GM18526 (cell line): Measurements from ENCODE around the gene MED29.

Experiments used
- POLR2A ChIP-seq: IDR thresholded peaks from 3 replicates; pipeline ENCODE4 v1.6.1; 2011; ENCODE audit not compliant: insufficient read length; ENCODE audit errors: extremely low read depth

The MED29 gene, protein sequence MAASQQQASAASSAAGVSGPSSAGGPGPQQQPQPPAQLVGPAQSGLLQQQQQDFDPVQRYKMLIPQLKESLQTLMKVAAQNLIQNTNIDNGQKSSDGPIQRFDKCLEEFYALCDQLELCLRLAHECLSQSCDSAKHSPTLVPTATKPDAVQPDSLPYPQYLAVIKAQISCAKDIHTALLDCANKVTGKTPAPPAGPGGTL

DNA sequence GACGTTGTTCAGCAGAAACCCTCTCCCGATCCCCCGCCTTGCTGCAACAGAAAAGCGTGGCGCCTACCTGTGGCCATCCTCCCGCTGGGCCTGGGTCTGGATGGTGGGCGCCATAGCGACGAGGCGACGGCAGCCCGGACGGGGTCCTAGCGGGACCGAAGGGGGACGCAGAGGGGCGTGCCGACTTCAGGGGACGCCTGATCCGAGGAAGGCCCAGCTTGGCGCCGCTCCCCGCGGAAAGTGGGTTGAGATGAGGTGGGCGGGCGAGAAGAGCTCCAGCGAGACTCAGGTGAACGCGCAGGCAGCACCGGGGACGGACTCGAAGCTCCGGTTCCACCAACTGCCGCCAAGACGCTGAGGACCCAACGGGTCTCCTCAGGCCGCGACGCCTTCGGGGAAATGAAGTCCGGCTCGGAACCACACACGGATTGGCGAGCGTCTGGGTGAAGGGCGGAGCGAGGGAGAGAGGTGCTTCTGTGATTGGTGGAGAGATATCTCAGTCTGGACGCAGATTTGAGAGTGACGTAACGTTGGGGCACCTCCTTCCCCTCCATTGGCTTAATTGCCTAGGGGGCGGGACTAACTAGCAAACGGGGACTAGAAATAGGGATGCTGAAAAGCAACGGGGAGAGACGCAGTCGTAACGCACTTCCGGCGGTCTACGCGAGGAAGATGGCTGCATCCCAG lies at the start of gene MED29, which contains the start of gene PAF1:
Gene MED29, plus strand, starts transcription at position 628 of the 687 bp plus-strand sequence. Its CDS starts 45 bp downstream, at position 673.
Gene PAF1, minus strand, starts transcription at position 356 of the 687 bp plus-strand sequence. Its CDS starts 242 bp downstream, at position 114.
- peak; percentile 97 for TF ChIP-seq POLR2A

DNA sequence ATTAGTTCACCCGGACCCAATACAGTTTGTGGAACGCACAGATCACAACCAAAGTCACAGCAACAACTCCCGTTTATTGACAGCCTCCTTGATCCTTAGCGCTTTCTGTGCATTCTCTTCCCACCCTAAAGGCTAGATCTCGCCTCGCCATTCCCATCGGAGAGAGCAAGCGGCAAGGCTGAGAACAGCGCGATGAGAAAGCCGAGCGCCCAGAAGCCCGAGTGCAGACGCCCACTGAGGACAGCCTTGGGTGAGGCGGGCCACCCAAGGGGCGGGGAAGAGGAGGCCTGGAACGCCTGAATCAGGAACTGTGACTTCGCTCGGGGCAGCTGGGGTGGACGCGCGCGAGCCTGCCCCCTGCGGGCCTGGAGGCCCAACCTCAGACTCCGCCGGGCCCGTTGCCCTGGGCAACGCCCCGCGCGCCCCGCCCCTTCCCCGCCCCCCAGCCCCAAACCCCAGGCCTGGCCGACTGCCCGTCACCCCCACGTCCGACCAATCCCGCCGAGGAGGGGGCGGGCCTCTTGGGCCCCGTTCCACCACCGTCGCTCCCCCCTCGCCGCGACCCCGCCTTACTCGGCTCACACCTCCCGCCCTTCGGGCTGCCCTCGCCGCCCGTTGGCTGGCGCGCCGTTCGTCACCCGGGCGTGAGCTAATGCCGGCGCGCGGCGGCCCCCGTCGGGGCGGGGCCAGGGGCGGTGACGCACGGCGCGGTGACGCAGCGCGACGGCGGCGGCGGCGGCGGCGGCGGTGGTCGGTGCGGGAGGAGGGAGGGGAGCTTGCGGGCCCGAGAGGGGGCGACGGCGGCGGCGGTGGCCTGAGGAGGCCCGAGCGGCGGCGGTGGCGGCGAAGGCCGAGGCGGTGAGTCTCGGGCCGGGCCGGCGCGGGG lies 49.2 kb upstream of the MED29 start, which contains the start of gene SAMD4B:
Gene SAMD4B, plus strand, starts transcription at position 703 of the 886 bp plus-strand sequence. CDS start 14,473 bp downstream, outside the sequence.
- TF ChIP-seq POLR2A: peak; percentile 95

- TF ChIP-seq POLR2A: no peak
Measured at GRCh38 chr19:39342647-39343305, 48.4 kb upstream of the MED29 start.

- TF ChIP-seq POLR2A: no peak
Measured at GRCh38 chr19:39345956-39346355, 45.2 kb upstream of the MED29 start.

- no peak for TF ChIP-seq POLR2A
Measured at GRCh38 chr19:39347332-39348164, 43.6 kb upstream of the MED29 start.

DNA sequence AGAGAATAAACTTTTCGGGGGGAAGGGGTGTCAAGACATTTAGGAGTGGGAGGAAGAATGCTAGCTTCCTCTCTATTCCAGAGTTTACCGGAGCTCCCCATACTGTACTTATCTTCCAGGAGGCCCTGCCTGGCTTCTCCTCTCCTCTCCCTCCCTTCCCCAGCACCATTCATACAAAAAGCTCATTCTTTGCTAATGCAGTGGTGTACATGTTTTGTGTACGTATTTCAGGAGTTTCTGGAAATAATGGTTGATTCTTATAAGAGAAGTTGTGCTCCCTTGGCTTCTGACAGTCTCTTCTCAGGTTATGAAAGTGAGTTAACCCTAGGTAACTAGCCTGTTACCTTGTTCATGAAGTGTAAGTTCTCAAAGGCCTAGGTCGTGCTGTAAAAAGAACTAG lies 41.9 kb upstream of the MED29 start:
- TF ChIP-seq POLR2A: no peak

- TF ChIP-seq POLR2A: no peak
Measured at GRCh38 chr19:39350156-39350555, 41.0 kb upstream of the MED29 start.

GRCh38 chr19:39351537-39352064 lies 39.6 kb upstream of the MED29 start:
- no peak for TF ChIP-seq POLR2A

DNA sequence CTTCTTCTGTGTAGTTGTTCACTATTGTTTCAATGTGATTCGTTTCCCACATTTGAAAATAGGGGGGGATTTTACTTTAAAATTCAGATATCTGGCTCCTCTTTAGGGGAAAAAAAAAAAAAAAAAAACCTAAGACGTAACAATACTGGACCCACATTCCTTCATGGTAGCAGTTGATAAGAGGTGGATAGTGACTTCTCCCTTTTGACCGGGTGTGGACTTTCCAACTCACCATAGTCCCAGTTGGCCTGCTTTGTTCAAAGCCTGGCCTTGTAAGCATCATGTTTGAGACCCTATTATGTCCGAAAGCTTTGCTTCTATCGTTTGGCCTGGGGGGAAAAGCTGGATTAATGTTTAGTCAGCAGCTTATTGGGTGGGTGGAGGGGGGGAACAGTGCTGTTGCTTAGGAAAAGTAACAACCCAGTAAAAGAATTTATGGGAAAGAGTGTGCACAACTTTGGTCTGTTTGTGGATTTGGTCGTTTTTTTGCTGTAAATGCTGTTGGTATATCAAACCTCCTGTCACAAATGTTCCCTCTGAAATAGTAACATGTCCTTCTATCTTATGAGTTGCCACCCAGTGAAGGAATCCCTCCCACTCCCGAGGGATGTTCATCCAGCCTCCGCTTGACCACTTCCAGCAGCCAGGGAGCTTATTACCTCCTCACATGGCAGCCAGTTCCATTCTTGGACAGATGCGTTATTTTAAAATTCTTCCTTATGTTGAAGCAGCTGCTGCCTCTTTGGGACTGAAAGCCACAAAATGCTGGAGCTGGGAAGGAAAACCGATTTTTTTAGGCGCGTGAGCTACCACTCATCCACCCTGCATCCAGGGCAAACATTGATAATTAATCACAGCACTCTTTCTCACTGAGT lies 38.6 kb upstream of the MED29 start:
- no peak for TF ChIP-seq POLR2A

- no peak for TF ChIP-seq POLR2A
Measured at GRCh38 chr19:39355253-39355652, 35.9 kb upstream of the MED29 start.

- no peak for TF ChIP-seq POLR2A
Measured at GRCh38 chr19:39356073-39356472, 35.1 kb upstream of the MED29 start.

- TF ChIP-seq POLR2A: no peak
Measured at GRCh38 chr19:39356647-39357046, 34.5 kb upstream of the MED29 start.

GRCh38 chr19:39359026-39359425 lies 32.2 kb upstream of the MED29 start:
- TF ChIP-seq POLR2A: no peak

GRCh38 chr19:39360599-39360998 lies 30.6 kb upstream of the MED29 start:
- no peak for TF ChIP-seq POLR2A
